Choroid plexus epithelial cell (primary cell): ENCODE measurements around the gene CREG1.

Experiments used
- DNase-seq: peaks from one replicate; pipeline ENCODE4 v3.0.0-alpha.2; 2010; ENCODE audit warnings: low read depth
- H3K4me3 ChIP-seq: 2 replicates; pipeline ENCODE4 v1.5.1; 2011; ENCODE audit warnings: low read depth, mild to moderate bottlenecking, control low read depth, low read length, moderate library complexity
- TF ChIP-seq, protein P1 (sequence below): conservative IDR thresholded peaks from 2 replicates; pipeline ENCODE4 v1.5.1; 2011; ENCODE audit warnings: low read depth, mild to moderate bottlenecking, control low read depth, inconsistent platforms, low read length, moderate library complexity

The CREG1 gene

DNA sequence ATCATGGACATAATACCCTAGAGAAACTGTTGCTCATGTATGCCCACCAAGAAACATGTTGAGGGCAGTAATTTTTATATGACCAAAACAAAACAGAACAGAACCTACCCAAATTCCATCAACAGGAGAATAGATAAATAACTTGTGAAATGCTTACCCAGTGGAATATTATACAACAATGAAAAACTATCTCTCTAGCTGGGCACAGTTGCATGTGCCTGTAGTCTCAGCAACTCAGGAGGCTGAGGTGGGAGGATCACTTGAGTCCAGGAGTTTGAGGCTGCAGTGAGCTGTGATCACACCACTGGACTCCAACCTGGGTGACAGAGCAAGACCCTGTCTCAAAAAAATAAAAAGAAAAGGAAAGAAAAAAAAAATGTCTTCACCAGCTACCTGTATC is 38.9 kb upstream of the CREG1 start:
- H3K4me3 ChIP-seq = no peak overlapping the region
- DNase-seq = no peak
- TF ChIP-seq, protein P1, sequence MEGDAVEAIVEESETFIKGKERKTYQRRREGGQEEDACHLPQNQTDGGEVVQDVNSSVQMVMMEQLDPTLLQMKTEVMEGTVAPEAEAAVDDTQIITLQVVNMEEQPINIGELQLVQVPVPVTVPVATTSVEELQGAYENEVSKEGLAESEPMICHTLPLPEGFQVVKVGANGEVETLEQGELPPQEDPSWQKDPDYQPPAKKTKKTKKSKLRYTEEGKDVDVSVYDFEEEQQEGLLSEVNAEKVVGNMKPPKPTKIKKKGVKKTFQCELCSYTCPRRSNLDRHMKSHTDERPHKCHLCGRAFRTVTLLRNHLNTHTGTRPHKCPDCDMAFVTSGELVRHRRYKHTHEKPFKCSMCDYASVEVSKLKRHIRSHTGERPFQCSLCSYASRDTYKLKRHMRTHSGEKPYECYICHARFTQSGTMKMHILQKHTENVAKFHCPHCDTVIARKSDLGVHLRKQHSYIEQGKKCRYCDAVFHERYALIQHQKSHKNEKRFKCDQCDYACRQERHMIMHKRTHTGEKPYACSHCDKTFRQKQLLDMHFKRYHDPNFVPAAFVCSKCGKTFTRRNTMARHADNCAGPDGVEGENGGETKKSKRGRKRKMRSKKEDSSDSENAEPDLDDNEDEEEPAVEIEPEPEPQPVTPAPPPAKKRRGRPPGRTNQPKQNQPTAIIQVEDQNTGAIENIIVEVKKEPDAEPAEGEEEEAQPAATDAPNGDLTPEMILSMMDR = no peak

DNA sequence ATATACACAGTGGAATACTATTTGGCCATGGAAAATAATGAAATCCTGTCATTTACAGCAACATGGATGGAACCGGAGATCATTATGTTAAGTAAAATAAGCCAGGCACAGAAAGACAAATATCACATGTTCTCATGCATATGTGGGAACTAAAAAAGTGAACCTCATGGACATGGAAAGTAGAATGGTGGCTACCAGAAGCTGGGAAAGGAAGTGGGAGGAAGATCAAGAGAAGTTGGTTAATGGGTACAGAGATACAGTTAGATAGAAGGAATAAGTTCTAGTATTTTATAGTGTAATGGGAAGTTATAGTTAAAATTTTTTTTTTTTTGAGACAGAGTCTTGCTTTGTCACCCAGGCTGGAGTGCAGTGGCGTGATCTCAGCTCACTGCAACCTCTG is 34.8 kb upstream of the CREG1 start:
- TF ChIP-seq, protein P1 = no peak
- no peak for DNase-seq
- H3K4me3 ChIP-seq = no peak overlapping the region

DNA sequence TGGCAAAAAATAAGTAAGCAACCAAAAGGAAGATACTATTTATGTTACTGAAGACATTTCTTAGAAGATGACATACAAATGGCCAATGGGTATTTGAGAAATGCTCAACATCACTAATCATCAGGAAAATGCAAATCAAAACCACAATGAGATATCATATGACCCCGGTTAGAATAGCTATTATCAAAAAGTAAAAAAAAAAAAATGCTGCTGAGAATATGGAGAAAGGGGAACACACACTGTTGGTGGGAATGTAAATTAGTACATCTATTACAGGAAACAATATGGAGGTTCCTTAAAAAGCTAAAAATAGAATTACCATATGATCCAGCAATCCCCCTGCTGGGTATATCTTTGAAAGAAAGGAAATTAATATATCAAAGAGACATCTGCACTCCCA is 34.3 kb upstream of the CREG1 start:
- H3K4me3 ChIP-seq = no peak overlapping the region
- no peak for DNase-seq
- TF ChIP-seq, protein P1 = no peak

DNA sequence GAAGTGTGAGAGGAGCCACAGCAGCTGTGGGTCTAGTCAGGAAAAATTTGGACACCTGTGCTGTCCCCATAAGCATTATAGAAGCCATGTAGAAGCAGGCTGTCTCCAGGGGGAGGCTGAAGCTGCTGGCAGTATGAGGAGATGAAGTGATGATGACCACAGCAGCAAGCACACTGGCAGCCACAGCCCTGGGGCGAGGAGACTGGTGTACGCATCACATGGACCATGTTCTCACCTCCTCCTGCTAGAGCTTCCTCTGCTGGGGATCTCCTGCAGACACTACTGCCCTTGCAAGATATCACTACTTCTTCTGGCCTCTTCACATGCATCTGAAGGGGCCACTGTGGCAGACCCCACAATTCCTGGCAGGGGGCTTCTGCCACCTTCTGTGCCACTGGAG is 33.8 kb upstream of the CREG1 start:
- no peak for DNase-seq
- TF ChIP-seq, protein P1 = no peak
- H3K4me3 ChIP-seq = no peak overlapping the region

DNA sequence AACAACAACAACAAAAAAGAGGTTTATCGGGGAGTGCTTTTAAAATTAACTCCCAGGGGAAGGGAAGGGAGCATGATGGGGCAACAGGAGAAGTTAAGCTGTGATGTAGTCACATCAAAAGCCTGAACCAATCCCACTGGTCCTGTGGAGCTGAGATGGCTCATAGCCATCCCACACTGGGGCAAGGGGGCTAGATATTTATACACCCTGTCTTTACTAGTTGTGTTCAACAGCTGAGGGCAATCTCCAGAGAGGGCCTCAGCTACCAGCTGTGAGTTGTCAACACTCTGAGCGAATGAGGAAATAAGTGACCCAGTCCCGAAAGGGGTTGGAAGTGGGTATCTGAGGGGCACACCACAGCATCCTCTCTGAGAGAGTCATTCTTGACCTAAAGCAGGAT is 31.0 kb upstream of the CREG1 start:
- TF ChIP-seq, protein P1 = no peak
- no peak overlapping the region for H3K4me3 ChIP-seq
- peak; percentile 25 for DNase-seq

DNA sequence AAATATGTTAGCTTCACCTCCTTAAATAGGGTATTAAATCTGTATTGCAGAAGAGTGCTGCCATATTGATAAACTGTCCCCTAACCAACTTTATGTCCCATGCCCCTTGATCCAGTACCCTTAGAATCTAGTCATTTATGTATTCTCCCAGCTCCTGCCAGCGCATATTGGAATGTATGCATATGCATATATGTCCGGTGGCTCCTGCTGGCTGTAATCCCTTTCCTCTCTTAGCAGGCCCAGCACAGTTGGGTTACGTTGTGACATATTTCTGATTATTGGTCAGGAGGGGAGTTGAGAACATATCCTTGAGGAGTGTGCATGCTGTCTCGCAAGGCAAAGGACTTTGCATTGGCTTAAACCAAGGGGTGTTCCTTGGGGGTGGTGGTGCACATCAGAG is 29.2 kb upstream of the CREG1 start:
- no peak for DNase-seq
- TF ChIP-seq, protein P1 = no peak
- H3K4me3 ChIP-seq = no peak overlapping the region

DNA sequence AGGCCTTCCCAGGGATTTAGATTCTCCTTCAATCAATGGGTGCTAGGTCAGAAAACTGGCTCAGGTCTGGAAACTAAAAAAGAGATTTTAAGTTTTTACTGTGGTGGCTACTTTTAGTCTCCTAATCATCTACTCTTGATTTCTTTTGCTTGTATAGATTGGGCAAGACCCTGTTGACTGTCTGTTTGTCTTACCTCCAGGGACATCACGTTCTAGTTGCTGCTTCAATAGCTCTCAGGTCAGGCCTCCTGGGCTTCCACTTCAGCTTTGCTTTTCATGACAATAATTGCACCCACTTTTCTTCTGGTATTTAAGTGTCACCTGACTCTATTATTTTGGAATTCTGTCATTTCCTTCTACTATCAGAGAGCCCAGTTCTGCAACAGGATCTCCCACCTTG is 28.5 kb upstream of the CREG1 start:
- no peak overlapping the region for H3K4me3 ChIP-seq
- TF ChIP-seq, protein P1 = no peak
- no peak for DNase-seq
